Hepatocyte (in vitro differentiated cells): ENCODE results near the gene PRKAG2. TPM values are rescaled to one million over a fixed set of nuclear protein-coding genes. Genes with fewer than 3 reads are reported as not detected.

Experiments
- DNase-seq: peaks from one replicate; pipeline ENCODE4 v3.0.0-alpha.2; 2016; ENCODE audit warnings: low spot score
- H2AFZ ChIP-seq: fragments of 200-600 bp; sonication (generic); 2 replicates; pipeline ENCODE4 v1.6.0; 2016; ENCODE audit warnings: antibody characterized with exemption, mild to moderate bottlenecking
- H3K27ac ChIP-seq: fragments of 200-600 bp; sonication (generic); 2 replicates; pipeline ENCODE4 v1.5.1; 2016; ENCODE audit warnings: mild to moderate bottlenecking
- H3K27me3 ChIP-seq: fragments of 200-600 bp; sonication (generic); 2 replicates; pipeline ENCODE4 v1.6.1; 2016
- H3K36me3 ChIP-seq: fragments of 200-600 bp; sonication (generic); replicated peaks from 2 replicates; pipeline ENCODE4 v1.5.1; 2016; ENCODE audit warnings: low read depth; ENCODE audit not compliant: insufficient read depth
- H3K4me1 ChIP-seq: fragments of 200-600 bp; sonication (generic); 2 replicates; pipeline ENCODE4 v1.5.1; 2016; ENCODE audit warnings: mild to moderate bottlenecking, moderate library complexity; ENCODE audit not compliant: insufficient read depth
- H3K4me2 ChIP-seq: fragments of 200-600 bp; sonication (generic); 2 replicates; pipeline ENCODE4 v1.6.0; 2016
- H3K4me3 ChIP-seq: fragments of 200-600 bp; sonication (generic); 2 replicates; pipeline ENCODE4 v1.5.1; 2016; ENCODE audit warnings: mild to moderate bottlenecking
- H3K79me2 ChIP-seq: fragments of 200-600 bp; sonication (generic); 2 replicates; pipeline ENCODE4 v1.6.0; 2017; ENCODE audit warnings: mild to moderate bottlenecking
- H3K9me2 ChIP-seq: fragments of 200-600 bp; sonication (generic); replicated peaks from 2 replicates; pipeline ENCODE4 v1.6.0; 2017; ENCODE audit warnings: mild to moderate bottlenecking; ENCODE audit not compliant: insufficient read depth
- H3K9me3 ChIP-seq: fragments of 200-600 bp; sonication (generic); 2 replicates; pipeline ENCODE4 v1.5.1; 2016; ENCODE audit warnings: low read depth, mild to moderate bottlenecking
- H4K20me1 ChIP-seq: fragments of 200-600 bp; sonication (generic); 2 replicates; pipeline ENCODE4 v1.6.0; 2016; ENCODE audit warnings: mild to moderate bottlenecking; ENCODE audit not compliant: insufficient read depth, poor library complexity, severe bottlenecking
- CTCF ChIP-seq: fragments of 200-600 bp; sonication (generic); IDR thresholded peaks from 2 replicates; pipeline ENCODE4 v1.5.1; 2016; ENCODE audit warnings: antibody characterized with exemption, mild to moderate bottlenecking; ENCODE audit not compliant: poor library complexity
- EZH2 ChIP-seq: fragments of 200-600 bp; sonication (generic); IDR thresholded peaks from 2 replicates; pipeline ENCODE4 v1.6.1; 2016; ENCODE audit warnings: antibody characterized with exemption, mild to moderate bottlenecking, borderline replicate concordance
- EZH2phosphoT487 ChIP-seq: fragments of 200-600 bp; sonication (generic); IDR thresholded peaks from one replicate; pipeline ENCODE4 v1.6.1; 2018; ENCODE audit warnings: antibody characterized with exemption, mild to moderate bottlenecking, low read depth, moderate library complexity; ENCODE audit not compliant: unreplicated experiment, severe bottlenecking
- WGBS: methylation state at CpG from one replicate; pipeline ENCODE4 v1.1.6; 2016; ENCODE audit warnings: low lambda C conversion rate; ENCODE audit errors: missing lambda C conversion rate; 5-methylcytosine and 5-hydroxymethylcytosine counted together
- polyA plus RNA-seq: library from polyadenylated mRNA; unstranded; fragments of >200 nt; fragmentation: Nextera tagmentation; extraction: Ambion mirVana; gene quantifications from 2 replicates; pipeline ENCODE4 v1.2.1, GENCODE V29; 2016
- total RNA-seq: library from RNA; depleted of rRNA; stranded (reverse); fragments of >200 nt; gene quantifications from 2 replicates; pipeline ENCODE4 v1.2.3, GENCODE V29; 2014

The PRKAG2 gene
- total and polyA plus RNA-seq, 2 experiments from 2014 or later, result 17.8 to 23.4 TPM

GRCh38 chr7:151623766-151624165 is 253.1 kb downstream of the PRKAG2 start:
- no peak overlapping the region for H3K4me3 ChIP-seq
- no peak overlapping the region for H3K27ac ChIP-seq
- no peak overlapping the region for H3K4me2 ChIP-seq
- no peak for TF ChIP-seq CTCF
- no peak for TF ChIP-seq EZH2phosphoT487
- TF ChIP-seq EZH2, result no peak
- H3K36me3 ChIP-seq, result no peaks in the 10 kb centered on the region
- H3K79me2 ChIP-seq, result peaks cover 51% of the 10 kb centered on the region
- H3K9me2 ChIP-seq, result no peaks in the 10 kb centered on the region
- H3K9me3 ChIP-seq, result no peaks in the 10 kb centered on the region
- 91% methylated on average over 6 of the region's 6 CpGs for WGBS
- no peak for DNase-seq
- no peak overlapping the region for H2AFZ ChIP-seq
- H3K4me1 ChIP-seq, result no peaks in the 10 kb centered on the region
- H3K27me3 ChIP-seq, result no peaks in the 10 kb centered on the region
- H4K20me1 ChIP-seq, result no peaks in the 10 kb centered on the region

DNA sequence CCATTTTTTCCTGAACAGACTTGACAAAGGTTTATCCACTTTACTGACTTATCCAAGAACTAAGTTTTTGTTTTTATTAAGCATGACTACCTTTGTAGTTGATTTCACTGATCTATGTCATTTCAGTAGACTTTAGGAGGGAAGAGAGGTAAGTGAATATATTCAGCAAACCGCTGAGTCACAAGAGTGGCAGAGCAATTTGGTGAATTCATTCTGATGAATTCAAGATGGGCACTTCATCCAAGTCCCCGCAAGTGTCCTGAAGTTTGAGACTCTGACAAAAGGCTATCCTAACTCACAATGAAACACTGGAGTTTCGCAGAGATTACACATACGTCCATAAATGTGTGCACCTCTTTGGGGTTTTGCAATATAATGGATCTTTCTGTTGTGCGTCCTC is 255.0 kb downstream of the PRKAG2 start:
- no peaks in the 10 kb centered on the region for H3K9me2 ChIP-seq
- no peak for DNase-seq
- peaks cover 40% of the 10 kb centered on the region for H3K79me2 ChIP-seq
- no peak overlapping the region for H3K27ac ChIP-seq
- no peaks in the 10 kb centered on the region for H4K20me1 ChIP-seq
- H3K9me3 ChIP-seq, result no peaks in the 10 kb centered on the region
- WGBS, result 95% methylated on average over 5 of the region's 5 CpGs
- H3K4me1 ChIP-seq, result no peaks in the 10 kb centered on the region
- H3K27me3 ChIP-seq, result no peaks in the 10 kb centered on the region
- TF ChIP-seq EZH2phosphoT487 (no peak), CTCF (no peak), EZH2 (no peak)
- no peak overlapping the region for H3K4me2 ChIP-seq
- H3K4me3 ChIP-seq, result no peak overlapping the region
- no peak overlapping the region for H2AFZ ChIP-seq
- H3K36me3 ChIP-seq, result no peaks in the 10 kb centered on the region

GRCh38 chr7:151616443-151617213 is 260.3 kb downstream of the PRKAG2 start:
- H3K79me2 ChIP-seq, result peaks cover 31% of the 10 kb centered on the region

More at GRCh38 chr7:151616443-151617213, 260.3 kb downstream of the PRKAG2 start:
- 81% methylated on average over 19 of the region's 19 CpGs for WGBS
- TF ChIP-seq CTCF (no peak), EZH2phosphoT487 (no peak), EZH2 (no peak)
- Histone ChIP-seq H3K9me2 (no peaks in the 10 kb centered on the region), H3K27me3 (no peaks in the 10 kb centered on the region), H3K36me3 (no peaks in the 10 kb centered on the region), H2AFZ (no peak overlapping the region), H3K27ac (no peak overlapping the region), H4K20me1 (no peaks in the 10 kb centered on the region), H3K4me2 (no peak overlapping the region), H3K4me3 (no peak overlapping the region), H3K9me3 (no peaks in the 10 kb centered on the region), H3K4me1 (no peaks in the 10 kb centered on the region)
- DNase-seq, result no peak
